HG03342 (cell line): Measurements from ENCODE around the gene KCTD7.
"Not testable (repeated sequence)": the region's sequence is repeated elsewhere in the genome, so short reads cannot be mapped to it uniquely, and the experiment has no call there.

Experiments used
- ATAC-seq: cut with Tn5 transposase; IDR thresholded peaks from one replicate; pipeline ENCODE4 v1.9.1; 2021; ENCODE audit warnings: mild to moderate bottlenecking, moderate library complexity; ENCODE audit not compliant: unreplicated experiment

KCTD7 gene

GRCh38 chr7:66628361-66629221 lies at the start of gene KCTD7:
KCTD7 (plus strand) TSS chr7:66628881; CDS start chr7:66629065, 184 bp downstream.
- peak; percentile 93 for ATAC-seq

GRCh38 chr7:66580380-66580779 lies 48.3 kb upstream of the KCTD7 start:
- ATAC-seq: not testable (repeated sequence)

- not testable (repeated sequence) for ATAC-seq
Measured at GRCh38 chr7:66582816-66583489, 45.7 kb upstream of the KCTD7 start.

GRCh38 chr7:66583490-66584110 lies 45.1 kb upstream of the KCTD7 start:
- no peak for ATAC-seq

GRCh38 chr7:66586181-66586580 lies 42.5 kb upstream of the KCTD7 start:
- ATAC-seq: no peak

GRCh38 chr7:66588226-66588625 lies 40.5 kb upstream of the KCTD7 start:
- not testable (repeated sequence) for ATAC-seq

- not testable (repeated sequence) for ATAC-seq
Measured at GRCh38 chr7:66588856-66589570, 39.7 kb upstream of the KCTD7 start.

GRCh38 chr7:66590302-66591057 lies 38.2 kb upstream of the KCTD7 start:
- ATAC-seq: not testable (repeated sequence)

- ATAC-seq: peak; percentile 6
Measured at GRCh38 chr7:66591058-66591798, 37.5 kb upstream of the KCTD7 start.

- ATAC-seq: peak; percentile 98
Measured at GRCh38 chr7:66591799-66592596, 36.7 kb upstream of the KCTD7 start.

- peak; percentile 15 for ATAC-seq
Measured at GRCh38 chr7:66592597-66593146, 36.0 kb upstream of the KCTD7 start.

- not testable (repeated sequence) for ATAC-seq
Measured at GRCh38 chr7:66594082-66594481, 34.6 kb upstream of the KCTD7 start.

- ATAC-seq: no peak
Measured at GRCh38 chr7:66597461-66597860, 31.2 kb upstream of the KCTD7 start.

- no peak for ATAC-seq
Measured at GRCh38 chr7:66602159-66602558, 26.5 kb upstream of the KCTD7 start.

- ATAC-seq: no peak
Measured at GRCh38 chr7:66604198-66604597, 24.5 kb upstream of the KCTD7 start.

GRCh38 chr7:66606540-66607291 lies 22.0 kb upstream of the KCTD7 start:
- ATAC-seq: not testable (repeated sequence)

- ATAC-seq: no peak
Measured at GRCh38 chr7:66609176-66609575, 19.5 kb upstream of the KCTD7 start.

- ATAC-seq: not testable (repeated sequence)
Measured at GRCh38 chr7:66614596-66614995, 14.1 kb upstream of the KCTD7 start.
